ENCODE results near the gene SEPTIN1.

- no peak for TF ChIP-seq BHLHE40 (IDR thresholded peaks at IDR 0.05; ENCODE audit: low read depth, low read length)
- TF ChIP-seq CTCF (conservative IDR thresholded peaks at IDR 0.05; ENCODE audit: low read depth, low read length) = peak; percentile 79
Measured at GRCh38 chr16:30429678-30430427, 47.5 kb upstream of the SEPTIN1 start, which contains the start of gene DCTPP1.

Measured in IMR-90 (cell line).